Measurements from ENCODE around the gene TMEM109. TPM values are rescaled to one million over a fixed set of nuclear protein-coding genes. Genes with fewer than 3 reads are reported as not detected.

Gene TMEM109
- polyA plus RNA-seq, 2 of the 4 experiments (the other 2 are of a cell fraction) = 40.9 to 93.0 TPM

GRCh38 chr11:60918939-60919265 is 4.9 kb downstream of the TMEM109 start (continued):
- TF ChIP-seq CTCF (IDR thresholded peaks at IDR 0.05) = no peak
- TF ChIP-seq GATA3 (IDR thresholded peaks at IDR 0.05; ENCODE audit: borderline replicate concordance) = no peak
- TF ChIP-seq CHD2 (IDR thresholded peaks at IDR 0.05; ENCODE audit: low read length, partially characterized antibody) = no peak
- TF ChIP-seq NFE2L2 (conservative IDR thresholded peaks at IDR 0.05; ENCODE audit: low read length) = no peak
- TF ChIP-seq REST (IDR thresholded peaks at IDR 0.05) = no peak
- TF ChIP-seq RFX5 (IDR thresholded peaks at IDR 0.05) = no peak

- no peak for TF ChIP-seq ZNF302 (CRISPR knock-in tag; IDR thresholded peaks at IDR 0.05)
- no peak for TF ChIP-seq ZFP36 (IDR thresholded peaks at IDR 0.05; ENCODE audit: borderline replicate concordance, partially characterized antibody)
- TF ChIP-seq EHMT2 (IDR thresholded peaks at IDR 0.05; ENCODE audit: low read depth) = no peak
- no peak for TF ChIP-seq TP53 (CRISPR knock-in tag; IDR thresholded peaks at IDR 0.05)
- no peak for TF ChIP-seq BHLHE40 (IDR thresholded peaks at IDR 0.05; ENCODE audit: low read depth, low read length)
- TF ChIP-seq NPAS2 (CRISPR knock-in tag; IDR thresholded peaks at IDR 0.05; ENCODE audit: borderline replicate concordance) = no peak
- TF ChIP-seq RCOR1 (IDR thresholded peaks at IDR 0.05; ENCODE audit: low read depth, low read length) = no peak
- no peak for TF ChIP-seq CHD2 (IDR thresholded peaks at IDR 0.05; ENCODE audit: low read length, partially characterized antibody)
- ChIA-PET CTCF (interaction anchor here (1.0 to 3.8 kb wide), 5 partner anchors 8 to 89 kb away, joined by 3 to 11 read pairs (median 6); no protein-coding TSS in a partner anchor), POLR2A (no interaction called here)
- H3K4me1 ChIP-seq = peaks cover 31% of the 10 kb centered on the region
- no peak overlapping the region for H3K27ac ChIP-seq
- no peak overlapping the region for H3K4me3 ChIP-seq
- no peak for FAIRE-seq
- ATAC-seq = no peak
- H3K9me3 ChIP-seq = no peaks in the 10 kb centered on the region
- peak overlapping the region; percentile 13; the same call in 1 of the 3 replicates for H3K4me2 ChIP-seq
- 96% methylated on average over 1 of the region's 1 CpG for WGBS (ENCODE audit: missing lambda C conversion rate)
- no peak for DNase-seq (ENCODE audit: low read depth in 1 of 2, low spot score in 1 of 2)
Measured at GRCh38 chr11:60919320-60919719, 5.4 kb downstream of the TMEM109 start.

- DNase-seq (ENCODE audit: low read depth in 1 of 2, low spot score in 1 of 2) = no peak
- Histone ChIP-seq H3K4me3 (no peak overlapping the region), H3K4me1 (peaks cover 29% of the 10 kb centered on the region), H3K4me2 (no peak overlapping the region), H3K9me3 (no peaks in the 10 kb centered on the region), H3K27ac (no peak overlapping the region)
- no peak for FAIRE-seq
- CTCF ChIA-PET = interaction anchor here (0.9 to 3.8 kb wide), 4 partner anchors 9 to 89 kb away, joined by 3 to 11 read pairs (median 6); no protein-coding TSS in a partner anchor
- POLR2A ChIA-PET = no interaction called here
- TF ChIP-seq ZC3H11A (IDR thresholded peaks at IDR 0.05) (no peak), CHD4 (IDR thresholded peaks at IDR 0.05; ENCODE audit: borderline replicate concordance) (no peak), TP53 (CRISPR knock-in tag; IDR thresholded peaks at IDR 0.05) (no peak), MAZ (IDR thresholded peaks at IDR 0.05; ENCODE audit: borderline replicate concordance, low read depth, low read length) (no peak), BHLHE40 (IDR thresholded peaks at IDR 0.05; ENCODE audit: low read depth, low read length) (no peak), EHMT2 (IDR thresholded peaks at IDR 0.05; ENCODE audit: low read depth) (no peak), TFCP2L1 (CRISPR knock-in tag; IDR thresholded peaks at IDR 0.05) (no peak), HEYL (CRISPR knock-in tag; IDR thresholded peaks at IDR 0.05) (no peak), NPAS2 (CRISPR knock-in tag; IDR thresholded peaks at IDR 0.05; ENCODE audit: borderline replicate concordance) (no peak), SMC3 (IDR thresholded peaks at IDR 0.05) (no peak), RAD21 (conservative IDR thresholded peaks at IDR 0.05 in 1 of 2, IDR thresholded peaks at IDR 0.05 in 1 of 2) (no peak), PHF8 (IDR thresholded peaks at IDR 0.05; ENCODE audit: borderline replicate concordance, low read depth) (no peak), MAFK (IDR thresholded peaks at IDR 0.05; ENCODE audit: partially characterized antibody) (no peak), EP300 (IDR thresholded peaks at IDR 0.05) (no peak), FOSB (CRISPR knock-in tag; IDR thresholded peaks at IDR 0.05) (no peak), POLR2A (IDR thresholded peaks at IDR 0.05; ENCODE audit: low read length) (no peak), BCL3 (IDR thresholded peaks at IDR 0.05) (no peak), CBX2 (IDR thresholded peaks at IDR 0.05; ENCODE audit: borderline replicate concordance, low read depth) (no peak), KDM1A (IDR thresholded peaks at IDR 0.05; ENCODE audit: low read depth) (no peak)
- ATAC-seq = no peak
- 80% methylated on average over 2 of the region's 2 CpGs for WGBS (ENCODE audit: missing lambda C conversion rate)
Measured at GRCh38 chr11:60919956-60920355, 6.0 kb downstream of the TMEM109 start.
